Trophoblast cell (in vitro differentiated cells and primary cell): ENCODE results near the gene CLDN9.
A peak's percentile ranks its signal among the peaks of the same experiment; 100 is the strongest.

Experiments used
- DNase-seq, 2 donors: peaks; one replicate each; pipeline ENCODE4 v3.0.0-alpha.2; 2016
- H2AFZ ChIP-seq: 2 replicates; pipeline ENCODE4 v1.6.1; 2013; ENCODE audit warnings: low read length, moderate library complexity, mild to moderate bottlenecking; ENCODE audit not compliant: insufficient read depth, poor library complexity
- H2AK5ac ChIP-seq: 2 replicates; pipeline ENCODE4 v1.6.1; 2013; ENCODE audit warnings: mild to moderate bottlenecking, low read length
- H2BK120ac ChIP-seq: 2 replicates; pipeline ENCODE4 v1.6.1; 2013; ENCODE audit warnings: low read length, mild to moderate bottlenecking, moderate library complexity; ENCODE audit not compliant: insufficient read depth, poor library complexity
- H2BK12ac ChIP-seq: 2 replicates; pipeline ENCODE4 v1.6.1; 2013; ENCODE audit warnings: mild to moderate bottlenecking, low read length, moderate library complexity
- H2BK5ac ChIP-seq: 2 replicates; pipeline ENCODE4 v1.6.1; 2013; ENCODE audit warnings: low read length, low read depth, moderate library complexity, mild to moderate bottlenecking; ENCODE audit not compliant: poor library complexity
- H3K14ac ChIP-seq: 2 replicates; pipeline ENCODE4 v1.6.1; 2013; ENCODE audit warnings: mild to moderate bottlenecking, low read length
- H3K18ac ChIP-seq: 2 replicates; pipeline ENCODE4 v1.6.1; 2013; ENCODE audit warnings: mild to moderate bottlenecking, low read length
- H3K23ac ChIP-seq: 2 replicates; pipeline ENCODE4 v1.6.1; 2013; ENCODE audit warnings: low read length
- H3K27ac ChIP-seq: 2 replicates; pipeline ENCODE4 v1.5.1; 2013; ENCODE audit warnings: low read depth, mild to moderate bottlenecking, inconsistent platforms, low read length, moderate library complexity
- H3K27me3 ChIP-seq: 2 replicates; pipeline ENCODE4 v1.6.1; 2013; ENCODE audit warnings: inconsistent platforms, mild to moderate bottlenecking, low read length, moderate library complexity; ENCODE audit not compliant: insufficient read depth
- H3K36me3 ChIP-seq, 2 experiments: 1 replicate in 1 of 2; 2 replicates in 1 of 2; pipeline ENCODE4 v1.6.1; 2013; ENCODE audit warnings: low read length in 2 of 2, mild to moderate bottlenecking in 2 of 2, moderate library complexity in 1 of 2; ENCODE audit not compliant: insufficient read depth in 2 of 2, control insufficient read depth in 1 of 2
- H3K4ac ChIP-seq: 2 replicates; pipeline ENCODE4 v1.6.1; 2013; ENCODE audit warnings: low read depth, mild to moderate bottlenecking, low read length, moderate library complexity
- H3K4me1 ChIP-seq, 2 experiments: 1 replicate in 1 of 2; 2 replicates in 1 of 2; pipeline ENCODE4 v1.6.1; 2013; ENCODE audit warnings: low read length in 2 of 2, mild to moderate bottlenecking in 2 of 2, moderate library complexity in 1 of 2; ENCODE audit not compliant: insufficient read depth in 2 of 2, control insufficient read depth in 1 of 2
- H3K4me2 ChIP-seq: 2 replicates; pipeline ENCODE4 v1.6.1; 2013; ENCODE audit warnings: inconsistent platforms, mild to moderate bottlenecking, low read length, moderate library complexity
- H3K4me3 ChIP-seq: 2 replicates; pipeline ENCODE4 v1.5.1; 2013; ENCODE audit warnings: mild to moderate bottlenecking, low read depth, low read length, inconsistent platforms
- H3K79me1 ChIP-seq: one replicate; pipeline ENCODE4 v1.6.1; 2013; ENCODE audit warnings: low read length
- H3K79me2 ChIP-seq: 2 replicates; pipeline ENCODE4 v1.6.1; 2013; ENCODE audit warnings: low read length, mild to moderate bottlenecking; ENCODE audit not compliant: control insufficient read depth, insufficient read depth, poor library complexity
- H3K9ac ChIP-seq: 2 replicates; pipeline ENCODE4 v1.6.1; 2013; ENCODE audit warnings: mild to moderate bottlenecking, low read length
- H3K9me3 ChIP-seq: 2 replicates; pipeline ENCODE4 v1.6.1; 2013; ENCODE audit warnings: low read depth, mild to moderate bottlenecking, control low read depth, inconsistent platforms, low read length; ENCODE audit not compliant: insufficient read depth
- H4K12ac ChIP-seq: 2 replicates; pipeline ENCODE4 v1.6.1; 2013; ENCODE audit warnings: low read depth, mild to moderate bottlenecking, low read length, moderate library complexity
- H4K8ac ChIP-seq: 2 replicates; pipeline ENCODE4 v1.6.1; 2013; ENCODE audit warnings: low read depth, mild to moderate bottlenecking, low read length, moderate library complexity
- H4K91ac ChIP-seq: one replicate; pipeline ENCODE4 v1.6.1; 2013; ENCODE audit warnings: low read depth, mild to moderate bottlenecking, low read length, moderate library complexity
- WGBS: extraction: QIAGEN DNeasy Blood & Tissue Kit; methylation state at CpG from one replicate; pipeline ENCODE4 v1.1.7; 2013; ENCODE audit warnings: missing lambda C conversion rate; ENCODE audit not compliant: insufficient read length, insufficient coverage; ENCODE audit errors: extremely low coverage; 5-methylcytosine and 5-hydroxymethylcytosine counted together

CLDN9 gene

GRCh38 chr16:2968368-2968737, 44.4 kb upstream of the CLDN9 start:
- Histone ChIP-seq H3K4me1 (peaks cover 20 to 34% of the 10 kb centered on the region in 2 experiments), H2BK12ac (no peak overlapping the region), H3K27me3 (peaks cover 3% of the 10 kb centered on the region), H3K14ac (no peak overlapping the region), H4K12ac (no peak overlapping the region), H3K9me3 (no peaks in the 10 kb centered on the region), H3K79me1 (peaks cover 7% of the 10 kb centered on the region), H3K23ac (no peak overlapping the region), H2AK5ac (no peak overlapping the region), H4K8ac (no peak overlapping the region), H4K91ac (no peak overlapping the region), H3K4me3 (no peak overlapping the region), H3K4me2 (peak overlapping the region; percentile 96), H3K36me3 (peaks cover 16 to 18% of the 10 kb centered on the region in 2 experiments), H3K4ac (no peak overlapping the region), H2BK120ac (no peak overlapping the region), H3K27ac (no peak overlapping the region), H3K9ac (no peak overlapping the region), H2BK5ac (no peak overlapping the region), H3K79me2 (peaks cover 2% of the 10 kb centered on the region), H3K18ac (no peak overlapping the region), H2AFZ (no peak overlapping the region)
- DNase-seq = no peak
- WGBS = no CpG with 5 or more reads among the region's 18 CpGs

GRCh38 chr16:2968738-2969544, 43.8 kb upstream of the CLDN9 start, which contains the start of gene PAQR4:
TSS of gene PAQR4 (plus strand) at chr16:2969348. CDS start at chr16:2969675, 327 bp downstream.
- H4K8ac ChIP-seq = peak within 1 kb of the TSS; percentile 46
- no peak within 1 kb of the TSS for H2BK12ac ChIP-seq
- peak within 1 kb of the TSS; percentile 70 for H3K14ac ChIP-seq
- H3K36me3 ChIP-seq = peaks cover 21 to 23% of the 10 kb centered on the region in 2 experiments
- peak within 1 kb of the TSS; percentile 29 for H2BK120ac ChIP-seq
- H2AFZ ChIP-seq = peak within 1 kb of the TSS; percentile 78
- no CpG with 5 or more reads among the region's 98 CpGs for WGBS
- H3K9ac ChIP-seq = peak within 1 kb of the TSS; percentile 80
- H4K12ac ChIP-seq = peak within 1 kb of the TSS; percentile 16
- H3K4me1 ChIP-seq = peaks cover 20 to 29% of the 10 kb centered on the region in 2 experiments
- peak within 1 kb of the TSS; percentile 13 for H2BK5ac ChIP-seq
- peak within 1 kb of the TSS; percentile 61 for H2AK5ac ChIP-seq
- peak within 1 kb of the TSS; percentile 80 for H3K18ac ChIP-seq
- peak within 1 kb of the TSS; percentile 66 for H4K91ac ChIP-seq
- peak within 1 kb of the TSS; percentile 37 for H3K4ac ChIP-seq
- H3K9me3 ChIP-seq = no peaks in the 10 kb centered on the region
- H3K4me2 ChIP-seq = peak within 1 kb of the TSS; percentile 96
- peaks cover 7% of the 10 kb centered on the region for H3K79me1 ChIP-seq
- peak; percentile 91 to 96 for DNase-seq
- H3K23ac ChIP-seq = no peak within 1 kb of the TSS
- H3K79me2 ChIP-seq = peaks cover 2% of the 10 kb centered on the region
- H3K27me3 ChIP-seq = peaks cover 3% of the 10 kb centered on the region
- no peak within 1 kb of the TSS for H3K27ac ChIP-seq
- H3K4me3 ChIP-seq = peak within 1 kb of the TSS; percentile 88

- peak overlapping the region; percentile 66 for H4K91ac ChIP-seq
- peak overlapping the region; percentile 13 for H2BK5ac ChIP-seq
- peak overlapping the region; percentile 16 for H4K12ac ChIP-seq
- peak overlapping the region; percentile 96 for H3K4me2 ChIP-seq
- peak overlapping the region; percentile 70 for H3K14ac ChIP-seq
- peaks cover 2% of the 10 kb centered on the region for H3K79me2 ChIP-seq
- peaks cover 29 to 32% of the 10 kb centered on the region in 2 experiments for H3K36me3 ChIP-seq
- H2BK120ac ChIP-seq = peak overlapping the region; percentile 29
- peak overlapping the region; percentile 46 for H4K8ac ChIP-seq
- H3K4me1 ChIP-seq = peaks cover 14 to 20% of the 10 kb centered on the region in 2 experiments
- peaks cover 5% of the 10 kb centered on the region for H3K79me1 ChIP-seq
- peak overlapping the region; percentile 80 for H3K18ac ChIP-seq
- H3K27ac ChIP-seq = no peak overlapping the region
- no CpG with 5 or more reads among the region's 83 CpGs for WGBS
- H2AFZ ChIP-seq = peak overlapping the region; percentile 42
- H2AK5ac ChIP-seq = peak overlapping the region; percentile 61
- peak in 1 of 2 donors; percentile 21 for DNase-seq
- peak overlapping the region; percentile 37 for H3K4ac ChIP-seq
- H3K4me3 ChIP-seq = peak overlapping the region; percentile 88
- no peak overlapping the region for H3K23ac ChIP-seq
- no peaks in the 10 kb centered on the region for H3K27me3 ChIP-seq
- peak overlapping the region; percentile 80 for H3K9ac ChIP-seq
- H2BK12ac ChIP-seq = no peak overlapping the region
- H3K9me3 ChIP-seq = no peaks in the 10 kb centered on the region
Observed at GRCh38 chr16:2969545-2970521, 42.9 kb upstream of the CLDN9 start.

GRCh38 chr16:2970563-2970962, 42.2 kb upstream of the CLDN9 start:
- no CpG with 5 or more reads among the region's 6 CpGs for WGBS
- H2BK12ac ChIP-seq = no peak overlapping the region
- H3K4me1 ChIP-seq = peaks cover 12 to 20% of the 10 kb centered on the region in 2 experiments
- H2BK120ac ChIP-seq = no peak overlapping the region
- no peak overlapping the region for H4K91ac ChIP-seq
- H3K18ac ChIP-seq = no peak overlapping the region
- H3K9me3 ChIP-seq = no peaks in the 10 kb centered on the region
- peaks cover 37 to 39% of the 10 kb centered on the region in 2 experiments for H3K36me3 ChIP-seq
- H2AK5ac ChIP-seq = no peak overlapping the region
- no peaks in the 10 kb centered on the region for H3K27me3 ChIP-seq
- peaks cover 5% of the 10 kb centered on the region for H3K79me1 ChIP-seq
- no peak overlapping the region for H2AFZ ChIP-seq
- no peak overlapping the region for H4K8ac ChIP-seq
- H3K27ac ChIP-seq = no peak overlapping the region
- DNase-seq = no peak
- H3K4ac ChIP-seq = no peak overlapping the region
- H3K79me2 ChIP-seq = peaks cover 2% of the 10 kb centered on the region
- no peak overlapping the region for H3K14ac ChIP-seq
- no peak overlapping the region for H3K4me3 ChIP-seq
- H3K23ac ChIP-seq = no peak overlapping the region
- H3K9ac ChIP-seq = no peak overlapping the region
- no peak overlapping the region for H4K12ac ChIP-seq
- H3K4me2 ChIP-seq = peak overlapping the region; percentile 96
- H2BK5ac ChIP-seq = no peak overlapping the region
